ENCODE measurements around the gene KRAS.

The KRAS gene

DNA sequence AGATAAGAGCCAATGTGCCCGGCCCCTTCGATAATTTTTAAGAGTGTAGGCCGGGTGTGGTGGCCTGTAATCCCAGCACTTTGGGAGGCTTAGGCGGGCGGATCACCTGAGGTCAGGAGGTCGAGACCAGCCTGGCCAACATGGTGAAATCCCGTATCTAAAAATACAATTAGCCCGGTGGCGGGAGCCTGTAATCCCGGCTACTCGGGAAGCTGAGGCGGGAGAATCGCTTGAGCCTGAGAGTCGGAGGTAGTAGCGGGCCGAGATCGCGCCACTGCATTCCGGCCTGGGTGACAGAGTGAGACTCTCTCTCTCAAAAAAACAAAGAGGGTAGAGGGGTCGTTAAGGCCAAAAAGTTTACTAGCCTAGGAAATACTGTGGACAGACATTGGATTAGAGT lies 2.6 kb downstream of the KRAS start:
- TF ChIP-seq TCF4 (CRISPR knock-in tag; IDR thresholded peaks at IDR 0.05; ENCODE audit: borderline replicate concordance) (no peak), ZNF70 (CRISPR knock-in tag; IDR thresholded peaks at IDR 0.05) (no peak), ARNTL (CRISPR knock-in tag; IDR thresholded peaks at IDR 0.05; ENCODE audit: borderline replicate concordance, low read depth) (no peak), ZNF8 (CRISPR knock-in tag; IDR thresholded peaks at IDR 0.05) (no peak)
- TF ChIP-seq, protein P1, sequence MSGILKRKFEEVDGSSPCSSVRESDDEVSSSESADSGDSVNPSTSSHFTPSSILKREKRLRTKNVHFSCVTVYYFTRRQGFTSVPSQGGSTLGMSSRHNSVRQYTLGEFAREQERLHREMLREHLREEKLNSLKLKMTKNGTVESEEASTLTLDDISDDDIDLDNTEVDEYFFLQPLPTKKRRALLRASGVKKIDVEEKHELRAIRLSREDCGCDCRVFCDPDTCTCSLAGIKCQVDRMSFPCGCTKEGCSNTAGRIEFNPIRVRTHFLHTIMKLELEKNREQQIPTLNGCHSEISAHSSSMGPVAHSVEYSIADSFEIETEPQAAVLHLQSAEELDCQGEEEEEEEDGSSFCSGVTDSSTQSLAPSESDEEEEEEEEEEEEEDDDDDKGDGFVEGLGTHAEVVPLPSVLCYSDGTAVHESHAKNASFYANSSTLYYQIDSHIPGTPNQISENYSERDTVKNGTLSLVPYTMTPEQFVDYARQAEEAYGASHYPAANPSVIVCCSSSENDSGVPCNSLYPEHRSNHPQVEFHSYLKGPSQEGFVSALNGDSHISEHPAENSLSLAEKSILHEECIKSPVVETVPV (CRISPR knock-in tag; IDR thresholded peaks at IDR 0.05): no peak
- ATAC-seq: no peak

DNA sequence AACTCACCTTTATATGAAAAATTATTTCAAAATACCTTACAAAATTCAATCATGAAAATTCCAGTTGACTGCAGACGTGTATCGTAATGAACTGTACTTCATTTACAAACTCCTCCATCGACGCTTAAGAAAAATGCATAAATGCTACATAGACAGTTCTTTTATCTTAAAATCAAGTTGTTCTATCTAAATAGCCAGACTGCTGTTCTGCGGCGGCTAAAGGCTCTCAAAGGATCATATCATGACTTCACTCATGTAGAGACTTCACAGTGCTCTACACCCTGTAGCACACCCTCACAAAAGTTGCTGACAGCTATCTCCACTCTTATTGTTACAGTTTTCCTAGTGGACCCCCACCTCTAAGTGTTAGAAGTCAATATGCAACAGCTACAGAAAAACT lies 5.2 kb downstream of the KRAS start:
- TF ChIP-seq BACH2 (CRISPR knock-in tag; IDR thresholded peaks at IDR 0.05; ENCODE audit: borderline replicate concordance): no peak
- TF ChIP-seq ARNTL (CRISPR knock-in tag; IDR thresholded peaks at IDR 0.05; ENCODE audit: borderline replicate concordance, low read depth): no peak
- TF ChIP-seq ZNF70 (CRISPR knock-in tag; IDR thresholded peaks at IDR 0.05): no peak
- TF ChIP-seq, protein P2, sequence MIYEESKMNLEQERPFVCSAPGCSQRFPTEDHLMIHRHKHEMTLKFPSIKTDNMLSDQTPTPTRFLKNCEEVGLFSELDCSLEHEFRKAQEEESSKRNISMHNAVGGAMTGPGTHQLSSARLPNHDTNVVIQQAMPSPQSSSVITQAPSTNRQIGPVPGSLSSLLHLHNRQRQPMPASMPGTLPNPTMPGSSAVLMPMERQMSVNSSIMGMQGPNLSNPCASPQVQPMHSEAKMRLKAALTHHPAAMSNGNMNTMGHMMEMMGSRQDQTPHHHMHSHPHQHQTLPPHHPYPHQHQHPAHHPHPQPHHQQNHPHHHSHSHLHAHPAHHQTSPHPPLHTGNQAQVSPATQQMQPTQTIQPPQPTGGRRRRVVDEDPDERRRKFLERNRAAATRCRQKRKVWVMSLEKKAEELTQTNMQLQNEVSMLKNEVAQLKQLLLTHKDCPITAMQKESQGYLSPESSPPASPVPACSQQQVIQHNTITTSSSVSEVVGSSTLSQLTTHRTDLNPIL (CRISPR knock-in tag; IDR thresholded peaks at IDR 0.05; ENCODE audit: low read depth): no peak
- no peak for TF ChIP-seq TCF4 (CRISPR knock-in tag; IDR thresholded peaks at IDR 0.05; ENCODE audit: borderline replicate concordance)
- TF ChIP-seq OSR1 (CRISPR knock-in tag; IDR thresholded peaks at IDR 0.05): no peak
- no peak for TF ChIP-seq CSDC2 (CRISPR knock-in tag; IDR thresholded peaks at IDR 0.05)
- no peak for TF ChIP-seq ZNF565 (CRISPR knock-in tag; conservative IDR thresholded peaks at IDR 0.05; ENCODE audit: low read depth)
- TF ChIP-seq ZFP30 (CRISPR knock-in tag; IDR thresholded peaks at IDR 0.05): no peak
- TF ChIP-seq TOX (CRISPR knock-in tag; IDR thresholded peaks at IDR 0.05; ENCODE audit: borderline replicate concordance): no peak
- no peak for TF ChIP-seq ZC3H10 (CRISPR knock-in tag; IDR thresholded peaks at IDR 0.05)
- TF ChIP-seq RARB (CRISPR knock-in tag; IDR thresholded peaks at IDR 0.05): no peak
- TF ChIP-seq GLIS3 (CRISPR knock-in tag; IDR thresholded peaks at IDR 0.05): no peak
- no peak for TF ChIP-seq ESRRG (CRISPR knock-in tag; IDR thresholded peaks at IDR 0.05)
- no peak for TF ChIP-seq ISL1 (CRISPR knock-in tag; IDR thresholded peaks at IDR 0.05)
- TF ChIP-seq, protein P3, sequence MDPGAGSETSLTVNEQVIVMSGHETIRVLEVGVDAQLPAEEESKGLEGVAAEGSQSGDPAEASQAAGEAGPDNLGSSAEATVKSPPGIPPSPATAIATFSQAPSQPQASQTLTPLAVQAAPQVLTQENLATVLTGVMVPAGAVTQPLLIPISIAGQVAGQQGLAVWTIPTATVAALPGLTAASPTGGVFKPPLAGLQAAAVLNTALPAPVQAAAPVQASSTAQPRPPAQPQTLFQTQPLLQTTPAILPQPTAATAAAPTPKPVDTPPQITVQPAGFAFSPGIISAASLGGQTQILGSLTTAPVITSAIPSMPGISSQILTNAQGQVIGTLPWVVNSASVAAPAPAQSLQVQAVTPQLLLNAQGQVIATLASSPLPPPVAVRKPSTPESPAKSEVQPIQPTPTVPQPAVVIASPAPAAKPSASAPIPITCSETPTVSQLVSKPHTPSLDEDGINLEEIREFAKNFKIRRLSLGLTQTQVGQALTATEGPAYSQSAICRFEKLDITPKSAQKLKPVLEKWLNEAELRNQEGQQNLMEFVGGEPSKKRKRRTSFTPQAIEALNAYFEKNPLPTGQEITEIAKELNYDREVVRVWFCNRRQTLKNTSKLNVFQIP (CRISPR knock-in tag; IDR thresholded peaks at IDR 0.05; ENCODE audit: borderline replicate concordance, low read depth): no peak
- TF ChIP-seq, protein P1 (CRISPR knock-in tag; IDR thresholded peaks at IDR 0.05): no peak
- no peak for TF ChIP-seq PPARA (CRISPR knock-in tag; IDR thresholded peaks at IDR 0.05; ENCODE audit: borderline replicate concordance)
- no peak for ATAC-seq

DNA sequence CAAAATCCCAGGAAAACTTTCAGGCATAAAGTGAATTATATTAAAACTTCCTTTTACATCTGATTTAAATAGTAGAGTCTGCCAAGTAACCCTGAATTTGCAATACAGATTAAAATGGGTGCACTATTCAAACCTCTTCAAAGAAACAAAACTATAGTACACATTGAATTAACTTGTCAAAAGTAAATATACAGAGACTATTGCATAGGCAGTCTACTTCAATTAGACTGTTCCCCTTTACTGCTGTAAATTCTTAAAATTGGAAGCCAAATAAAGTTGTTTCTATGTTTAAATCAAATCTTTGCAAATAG lies 7.1 kb downstream of the KRAS start:
- no peak for TF ChIP-seq OSR1 (CRISPR knock-in tag; IDR thresholded peaks at IDR 0.05)
- TF ChIP-seq, protein P3 (CRISPR knock-in tag; IDR thresholded peaks at IDR 0.05; ENCODE audit: borderline replicate concordance, low read depth): no peak
- no peak for TF ChIP-seq GLIS3 (CRISPR knock-in tag; IDR thresholded peaks at IDR 0.05)
- TF ChIP-seq ZNF70 (CRISPR knock-in tag; IDR thresholded peaks at IDR 0.05): no peak
- TF ChIP-seq, protein P4, sequence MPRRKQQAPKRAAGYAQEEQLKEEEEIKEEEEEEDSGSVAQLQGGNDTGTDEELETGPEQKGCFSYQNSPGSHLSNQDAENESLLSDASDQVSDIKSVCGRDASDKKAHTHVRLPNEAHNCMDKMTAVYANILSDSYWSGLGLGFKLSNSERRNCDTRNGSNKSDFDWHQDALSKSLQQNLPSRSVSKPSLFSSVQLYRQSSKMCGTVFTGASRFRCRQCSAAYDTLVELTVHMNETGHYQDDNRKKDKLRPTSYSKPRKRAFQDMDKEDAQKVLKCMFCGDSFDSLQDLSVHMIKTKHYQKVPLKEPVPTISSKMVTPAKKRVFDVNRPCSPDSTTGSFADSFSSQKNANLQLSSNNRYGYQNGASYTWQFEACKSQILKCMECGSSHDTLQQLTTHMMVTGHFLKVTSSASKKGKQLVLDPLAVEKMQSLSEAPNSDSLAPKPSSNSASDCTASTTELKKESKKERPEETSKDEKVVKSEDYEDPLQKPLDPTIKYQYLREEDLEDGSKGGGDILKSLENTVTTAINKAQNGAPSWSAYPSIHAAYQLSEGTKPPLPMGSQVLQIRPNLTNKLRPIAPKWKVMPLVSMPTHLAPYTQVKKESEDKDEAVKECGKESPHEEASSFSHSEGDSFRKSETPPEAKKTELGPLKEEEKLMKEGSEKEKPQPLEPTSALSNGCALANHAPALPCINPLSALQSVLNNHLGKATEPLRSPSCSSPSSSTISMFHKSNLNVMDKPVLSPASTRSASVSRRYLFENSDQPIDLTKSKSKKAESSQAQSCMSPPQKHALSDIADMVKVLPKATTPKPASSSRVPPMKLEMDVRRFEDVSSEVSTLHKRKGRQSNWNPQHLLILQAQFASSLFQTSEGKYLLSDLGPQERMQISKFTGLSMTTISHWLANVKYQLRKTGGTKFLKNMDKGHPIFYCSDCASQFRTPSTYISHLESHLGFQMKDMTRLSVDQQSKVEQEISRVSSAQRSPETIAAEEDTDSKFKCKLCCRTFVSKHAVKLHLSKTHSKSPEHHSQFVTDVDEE (CRISPR knock-in tag; IDR thresholded peaks at IDR 0.05): no peak
- no peak for TF ChIP-seq CSDC2 (CRISPR knock-in tag; IDR thresholded peaks at IDR 0.05)
- no peak for TF ChIP-seq RARB (CRISPR knock-in tag; IDR thresholded peaks at IDR 0.05)
- no peak for ATAC-seq

Measured in SK-N-SH treated with all-trans-retinoic acid at 6 μM for 48 hours (cell line).